Activated CD4-positive, alpha-beta T cell treated with anti-CD3 and anti-CD28 coated beads, Interleukin-2, amount 50 U/mL, for 24 hours (primary cell): ENCODE measurements around the gene FBRSL1.

Source experiments
- DNase-seq, 2 donors: peaks; one replicate each; pipeline ENCODE4 v3.0.0-alpha.2; 2020; ENCODE audit warnings: low read depth in 1 of 2, low spot score in 1 of 2

Gene FBRSL1

GRCh38 chr12:132510111-132510724 lies 20.3 kb downstream of the FBRSL1 start:
- DNase-seq = no peak

GRCh38 chr12:132510746-132511477 lies 21.0 kb downstream of the FBRSL1 start:
- DNase-seq = no peak

- DNase-seq = no peak
Observed at GRCh38 chr12:132511516-132512196, 21.7 kb downstream of the FBRSL1 start.

- no peak for DNase-seq
Observed at GRCh38 chr12:132512197-132513069, 22.5 kb downstream of the FBRSL1 start.

- DNase-seq = no peak
Observed at GRCh38 chr12:132513070-132513398, 23.1 kb downstream of the FBRSL1 start.

- no peak for DNase-seq
Observed at GRCh38 chr12:132513458-132514135, 23.6 kb downstream of the FBRSL1 start.

- no peak for DNase-seq
Observed at GRCh38 chr12:132514216-132514820, 24.4 kb downstream of the FBRSL1 start.

- no peak for DNase-seq
Observed at GRCh38 chr12:132514838-132515237, 24.9 kb downstream of the FBRSL1 start.

- DNase-seq = no peak
Observed at GRCh38 chr12:132516095-132517012, 26.4 kb downstream of the FBRSL1 start.

GRCh38 chr12:132517013-132517739 lies 27.2 kb downstream of the FBRSL1 start:
- no peak for DNase-seq

GRCh38 chr12:132517740-132518100 lies 27.8 kb downstream of the FBRSL1 start:
- DNase-seq = no peak

GRCh38 chr12:132518354-132518992 lies 28.5 kb downstream of the FBRSL1 start:
- DNase-seq = no peak

- no peak for DNase-seq
Observed at GRCh38 chr12:132520421-132521199, 30.7 kb downstream of the FBRSL1 start.

- no peak for DNase-seq
Observed at GRCh38 chr12:132521200-132521580, 31.2 kb downstream of the FBRSL1 start.

- DNase-seq = no peak
Observed at GRCh38 chr12:132521712-132522292, 31.9 kb downstream of the FBRSL1 start.

- DNase-seq = no peak
Observed at GRCh38 chr12:132522592-132523380, 32.8 kb downstream of the FBRSL1 start.
